HG02970 (cell line): ENCODE data around the gene RGS6.

ENCODE experiments used
- ATAC-seq: cut with Tn5 transposase; IDR thresholded peaks from one replicate; pipeline ENCODE4 v1.9.1; 2021; ENCODE audit warnings: mild to moderate bottlenecking, moderate library complexity, moderate number of reproducible peaks; ENCODE audit not compliant: unreplicated experiment, low FRiP score

The RGS6 gene

GRCh38 chr14:71942904-71943694 is 10.9 kb downstream of the RGS6 start:
- no peak for ATAC-seq

- no peak for ATAC-seq
These were observed 11.4 kb downstream of the RGS6 start for GRCh38 chr14:71943695-71944018.

- ATAC-seq = no peak
These were observed 15.8 kb downstream of the RGS6 start for GRCh38 chr14:71947947-71948500.

- ATAC-seq = no peak
These were observed 20.4 kb downstream of the RGS6 start for GRCh38 chr14:71952381-71953363.

GRCh38 chr14:71956920-71957563 is 24.8 kb downstream of the RGS6 start:
- no peak for ATAC-seq

- ATAC-seq = no peak
These were observed 26.8 kb downstream of the RGS6 start for GRCh38 chr14:71959055-71959454.

GRCh38 chr14:71960494-71961353 is 28.5 kb downstream of the RGS6 start:
- ATAC-seq = no peak

GRCh38 chr14:71961972-71962371 is 29.7 kb downstream of the RGS6 start:
- ATAC-seq = no peak

- ATAC-seq = no peak
These were observed 32.5 kb downstream of the RGS6 start for GRCh38 chr14:71964716-71965115.

- no peak for ATAC-seq
These were observed 34.3 kb downstream of the RGS6 start for GRCh38 chr14:71966528-71966927.

GRCh38 chr14:71967704-71968103 is 35.5 kb downstream of the RGS6 start:
- ATAC-seq = no peak

GRCh38 chr14:71970272-71970671 is 38.0 kb downstream of the RGS6 start:
- ATAC-seq = no peak

- ATAC-seq = no peak
These were observed 53.4 kb downstream of the RGS6 start for GRCh38 chr14:71985538-71986189.

- ATAC-seq = no peak
These were observed 56.2 kb downstream of the RGS6 start for GRCh38 chr14:71988476-71988875.

GRCh38 chr14:71988939-71989338 is 56.7 kb downstream of the RGS6 start:
- no peak for ATAC-seq

GRCh38 chr14:71994416-71994815 is 62.2 kb downstream of the RGS6 start:
- ATAC-seq = no peak

- ATAC-seq = no peak
These were observed 63.5 kb downstream of the RGS6 start for GRCh38 chr14:71995741-71996140.

- ATAC-seq = no peak
These were observed 64.4 kb downstream of the RGS6 start for GRCh38 chr14:71996610-71997009.

- ATAC-seq = no peak
These were observed 68.7 kb downstream of the RGS6 start for GRCh38 chr14:72000907-72001306.
